ENCODE results near the gene IQGAP1. TPM values are rescaled to one million over a fixed set of nuclear protein-coding genes. Genes with fewer than 3 reads are reported as not detected.

The IQGAP1 gene
- polyA plus RNA-seq, 1 donor (not counting 4 experiments of a cell fraction or from before 2014, with no cell fraction given) = 310 TPM

- Histone ChIP-seq H3K27me3 (ENCODE audit: control insufficient read depth, extremely low read depth, insufficient read depth, low read length) (no peaks in the 10 kb centered on the region), H3K9ac (ENCODE audit: control insufficient read depth, extremely low read depth, insufficient read depth, low read length) (no peak overlapping the region), H4K20me1 (ENCODE audit: control insufficient read depth, extremely low read depth, insufficient read depth, low read length) (peaks cover 5% of the 10 kb centered on the region), H3K9me3 (ENCODE audit: control insufficient read depth, low read depth, low read length) (no peaks in the 10 kb centered on the region), H3K4me1 (ENCODE audit: control insufficient read depth, extremely low read depth, insufficient read depth, low read length) (peaks cover 11% of the 10 kb centered on the region), H3K79me2 (ENCODE audit: control insufficient read depth, insufficient read depth, low read length) (peaks cover 2% of the 10 kb centered on the region), H3K27ac (ENCODE audit: control insufficient read depth, insufficient read depth, low read length) (no peak overlapping the region), H3K4me3 (ENCODE audit: control insufficient read depth in 2 of 3, extremely low read depth in 1 of 3, insufficient read depth in 2 of 3, low read depth in 1 of 3, low read length in 3 of 3) (no peak overlapping the region), H3K36me3 (ENCODE audit: control insufficient read depth in 2 of 2, extremely low read depth in 1 of 2, insufficient read depth in 2 of 2, low read length in 2 of 2) (peaks cover 46 to 64% of the 10 kb centered on the region in 2 experiments), H3K9me1 (ENCODE audit: control insufficient read depth, extremely low read depth, insufficient read depth, low read length) (no peaks in the 10 kb centered on the region), H3K4me2 (ENCODE audit: control insufficient read depth, extremely low read depth, insufficient read depth, low read depth, low read length) (no peak overlapping the region), H2AFZ (ENCODE audit: control insufficient read depth, low read length) (no peak overlapping the region)
- DNase-seq (ENCODE audit: low read depth, low spot score) = no peak
- dilution Hi-C loops (cut with MboI; ENCODE audit: extremely low pct_ligation_motif_present, low sequenced_read_pairs) = no loop called here
- TF ChIP-seq, protein P1, sequence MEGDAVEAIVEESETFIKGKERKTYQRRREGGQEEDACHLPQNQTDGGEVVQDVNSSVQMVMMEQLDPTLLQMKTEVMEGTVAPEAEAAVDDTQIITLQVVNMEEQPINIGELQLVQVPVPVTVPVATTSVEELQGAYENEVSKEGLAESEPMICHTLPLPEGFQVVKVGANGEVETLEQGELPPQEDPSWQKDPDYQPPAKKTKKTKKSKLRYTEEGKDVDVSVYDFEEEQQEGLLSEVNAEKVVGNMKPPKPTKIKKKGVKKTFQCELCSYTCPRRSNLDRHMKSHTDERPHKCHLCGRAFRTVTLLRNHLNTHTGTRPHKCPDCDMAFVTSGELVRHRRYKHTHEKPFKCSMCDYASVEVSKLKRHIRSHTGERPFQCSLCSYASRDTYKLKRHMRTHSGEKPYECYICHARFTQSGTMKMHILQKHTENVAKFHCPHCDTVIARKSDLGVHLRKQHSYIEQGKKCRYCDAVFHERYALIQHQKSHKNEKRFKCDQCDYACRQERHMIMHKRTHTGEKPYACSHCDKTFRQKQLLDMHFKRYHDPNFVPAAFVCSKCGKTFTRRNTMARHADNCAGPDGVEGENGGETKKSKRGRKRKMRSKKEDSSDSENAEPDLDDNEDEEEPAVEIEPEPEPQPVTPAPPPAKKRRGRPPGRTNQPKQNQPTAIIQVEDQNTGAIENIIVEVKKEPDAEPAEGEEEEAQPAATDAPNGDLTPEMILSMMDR (optimal IDR thresholded peaks at IDR 0.05 in 1 of 3, IDR thresholded peaks at IDR 0.05 in 1 of 3, conservative IDR thresholded peaks at IDR 0.05 in 1 of 3; ENCODE audit: extremely low read depth in 1 of 3, insufficient read depth in 2 of 3, low read length in 3 of 3) = no peak
- no peak for TF ChIP-seq EZH2 (IDR thresholded peaks at IDR 0.05; ENCODE audit: low read length)
- no peak for FAIRE-seq
These were observed 99.1 kb downstream of the IQGAP1 start for GRCh38 chr15:90487186-90487585.

DNA sequence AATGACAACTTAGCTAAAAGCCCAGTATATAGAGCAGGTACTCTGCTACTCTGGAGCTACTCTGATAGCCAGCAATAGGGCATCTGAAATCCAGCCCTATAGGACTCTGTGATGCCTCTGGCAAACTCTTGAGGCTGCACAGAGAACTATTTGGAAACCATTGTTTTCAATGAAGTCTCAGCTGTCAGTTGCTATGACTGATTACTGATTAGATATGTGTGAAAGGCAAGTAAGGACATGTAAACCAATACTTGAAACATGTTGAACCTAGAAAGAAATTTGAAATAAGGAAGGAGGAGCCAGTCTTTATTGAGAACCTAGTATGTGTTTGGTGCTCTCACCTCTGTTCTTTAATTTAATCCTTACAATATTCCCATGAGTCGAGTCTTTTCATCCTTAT lies 101.5 kb downstream of the IQGAP1 start:
- H3K27ac ChIP-seq (ENCODE audit: control insufficient read depth, insufficient read depth, low read length) = peak overlapping the region; percentile 28
- peaks cover 2% of the 10 kb centered on the region for H3K79me2 ChIP-seq (ENCODE audit: control insufficient read depth, insufficient read depth, low read length)
- no peak for TF ChIP-seq EZH2 (IDR thresholded peaks at IDR 0.05; ENCODE audit: low read length)
- TF ChIP-seq, protein P1 (optimal IDR thresholded peaks at IDR 0.05 in 1 of 3, IDR thresholded peaks at IDR 0.05 in 1 of 3, conservative IDR thresholded peaks at IDR 0.05 in 1 of 3; ENCODE audit: extremely low read depth in 1 of 3, insufficient read depth in 2 of 3, low read length in 3 of 3) = no peak
- DNase-seq (ENCODE audit: low read depth, low spot score) (no peak), FAIRE-seq (peak; percentile 61)
- no peak overlapping the region for H3K4me3 ChIP-seq (ENCODE audit: control insufficient read depth in 2 of 3, extremely low read depth in 1 of 3, insufficient read depth in 2 of 3, low read depth in 1 of 3, low read length in 3 of 3)
- dilution Hi-C loops (cut with MboI; ENCODE audit: extremely low pct_ligation_motif_present, low sequenced_read_pairs) = no loop called here
- no peaks in the 10 kb centered on the region for H3K9me1 ChIP-seq (ENCODE audit: control insufficient read depth, extremely low read depth, insufficient read depth, low read length)
- no peak overlapping the region for H3K4me2 ChIP-seq (ENCODE audit: control insufficient read depth, extremely low read depth, insufficient read depth, low read depth, low read length)
- H3K9me3 ChIP-seq (ENCODE audit: control insufficient read depth, low read depth, low read length) = no peaks in the 10 kb centered on the region
- peaks cover 11% of the 10 kb centered on the region for H3K4me1 ChIP-seq (ENCODE audit: control insufficient read depth, extremely low read depth, insufficient read depth, low read length)
- peaks cover 5% of the 10 kb centered on the region for H4K20me1 ChIP-seq (ENCODE audit: control insufficient read depth, extremely low read depth, insufficient read depth, low read length)
- no peaks in the 10 kb centered on the region for H3K27me3 ChIP-seq (ENCODE audit: control insufficient read depth, extremely low read depth, insufficient read depth, low read length)
- no peak overlapping the region for H2AFZ ChIP-seq (ENCODE audit: control insufficient read depth, low read length)
- peaks cover 44 to 64% of the 10 kb centered on the region in 2 experiments for H3K36me3 ChIP-seq (ENCODE audit: control insufficient read depth in 2 of 2, extremely low read depth in 1 of 2, insufficient read depth in 2 of 2, low read length in 2 of 2)
- no peak overlapping the region for H3K9ac ChIP-seq (ENCODE audit: control insufficient read depth, extremely low read depth, insufficient read depth, low read length)
